ENCODE measurements around the gene C6orf132.

DNA sequence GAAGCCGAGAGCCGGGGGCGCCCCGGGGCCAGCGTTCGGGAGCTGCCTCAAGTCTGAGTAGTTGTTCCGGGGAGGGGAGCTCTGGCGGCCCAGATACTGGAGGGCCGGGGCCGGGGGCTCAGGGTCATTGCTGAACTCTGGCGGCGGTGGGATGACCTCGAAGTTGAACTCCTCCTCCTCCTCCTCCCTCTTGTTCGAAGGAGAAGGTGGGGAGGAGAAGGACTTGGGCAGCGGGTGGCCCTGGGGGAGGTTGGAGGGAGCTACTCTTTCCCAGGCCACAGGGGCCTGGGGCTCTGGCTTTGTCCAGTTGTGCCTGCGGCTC is 37.7 kb downstream of the C6orf132 start:
- TF ChIP-seq EZH2 (IDR thresholded peaks at IDR 0.05; ENCODE audit: low read depth): no peak
- TF ChIP-seq, protein P1, sequence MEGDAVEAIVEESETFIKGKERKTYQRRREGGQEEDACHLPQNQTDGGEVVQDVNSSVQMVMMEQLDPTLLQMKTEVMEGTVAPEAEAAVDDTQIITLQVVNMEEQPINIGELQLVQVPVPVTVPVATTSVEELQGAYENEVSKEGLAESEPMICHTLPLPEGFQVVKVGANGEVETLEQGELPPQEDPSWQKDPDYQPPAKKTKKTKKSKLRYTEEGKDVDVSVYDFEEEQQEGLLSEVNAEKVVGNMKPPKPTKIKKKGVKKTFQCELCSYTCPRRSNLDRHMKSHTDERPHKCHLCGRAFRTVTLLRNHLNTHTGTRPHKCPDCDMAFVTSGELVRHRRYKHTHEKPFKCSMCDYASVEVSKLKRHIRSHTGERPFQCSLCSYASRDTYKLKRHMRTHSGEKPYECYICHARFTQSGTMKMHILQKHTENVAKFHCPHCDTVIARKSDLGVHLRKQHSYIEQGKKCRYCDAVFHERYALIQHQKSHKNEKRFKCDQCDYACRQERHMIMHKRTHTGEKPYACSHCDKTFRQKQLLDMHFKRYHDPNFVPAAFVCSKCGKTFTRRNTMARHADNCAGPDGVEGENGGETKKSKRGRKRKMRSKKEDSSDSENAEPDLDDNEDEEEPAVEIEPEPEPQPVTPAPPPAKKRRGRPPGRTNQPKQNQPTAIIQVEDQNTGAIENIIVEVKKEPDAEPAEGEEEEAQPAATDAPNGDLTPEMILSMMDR (conservative IDR thresholded peaks at IDR 0.05): no peak

Measured in PC-9 (cell line).